CD4-positive, CD25-positive, alpha-beta regulatory T cell (primary cell): ENCODE data around the gene FLRT2. TPM values are rescaled to one million over a fixed set of nuclear protein-coding genes. Genes with fewer than 3 reads are reported as not detected.

Experiments
- ATAC-seq, 2 donors: fragments of 150-1000 bp; cut with Tn5 transposase; one replicate each; pipeline ENCODE4 v1.10.0; 2021; ENCODE audit warnings: low read depth in 2 of 2, moderate number of reproducible peaks in 2 of 2, moderate library complexity in 1 of 2
- DNase-seq, 3 donors: peaks; one replicate each; pipeline versions ENCODE4 v3.0.0 to v3.0.0-alpha.2; 2012 to 2022; ENCODE audit warnings: mixed read lengths in 1 of 3
- H3K27ac ChIP-seq: one replicate; pipeline ENCODE4 v1.7.0; 2013; ENCODE audit warnings: mild to moderate bottlenecking, low read length; ENCODE audit not compliant: insufficient read depth, poor library complexity, severe bottlenecking
- H3K27me3 ChIP-seq: one replicate; pipeline ENCODE4 v1.7.0; 2013; ENCODE audit warnings: low read length; ENCODE audit not compliant: control insufficient read depth, insufficient read depth
- H3K36me3 ChIP-seq: one replicate; pipeline ENCODE4 v1.7.0; 2013; ENCODE audit warnings: mild to moderate bottlenecking, low read length, moderate library complexity; ENCODE audit not compliant: control insufficient read depth, insufficient read depth
- H3K4me1 ChIP-seq: 2 replicates; pipeline ENCODE4 v1.7.0; 2013; ENCODE audit warnings: mild to moderate bottlenecking, low read length; ENCODE audit not compliant: insufficient read depth, control insufficient read depth, poor library complexity, severe bottlenecking
- H3K4me3 ChIP-seq: one replicate; pipeline ENCODE4 v1.7.0; 2013; ENCODE audit warnings: low read depth, mild to moderate bottlenecking, low read length, moderate library complexity
- H3K9me3 ChIP-seq, 2 experiments: 1 replicate in 1 of 2; 2 replicates in 1 of 2; pipeline ENCODE4 v1.7.0; 2013; ENCODE audit warnings: low read length in 2 of 2, mild to moderate bottlenecking in 1 of 2, moderate library complexity in 1 of 2; ENCODE audit not compliant: control insufficient read depth in 2 of 2
- H3K27ac Mint-ChIP-seq, 3 donors: one replicate each; pipeline ENCODE4 v1.8.0; 2020 to 2022; ENCODE audit warnings: mild to moderate bottlenecking in 3 of 3, mixed read lengths in 3 of 3, moderate library complexity in 2 of 3
- H3K27me3 Mint-ChIP-seq: one replicate; pipeline ENCODE4 v1.8.0; 2022; ENCODE audit warnings: mild to moderate bottlenecking, mixed read lengths
- H3K36me3 Mint-ChIP-seq: one replicate; pipeline ENCODE4 v1.8.0; 2020; ENCODE audit warnings: mixed read lengths
- H3K4me1 Mint-ChIP-seq, 4 donors: one replicate each; pipeline ENCODE4 v1.8.0; 2020 to 2022; ENCODE audit warnings: mixed read lengths in 4 of 4, mild to moderate bottlenecking in 1 of 4
- H3K4me3 Mint-ChIP-seq, 4 donors: one replicate each; pipeline ENCODE4 v1.8.0; 2020 to 2022; ENCODE audit warnings: mild to moderate bottlenecking in 4 of 4, mixed read lengths in 4 of 4, moderate library complexity in 3 of 4
- H3K9me3 Mint-ChIP-seq, 7 donors: one replicate each; pipeline ENCODE4 v1.8.0; 2020 to 2022; ENCODE audit warnings: mixed read lengths in 7 of 7, mild to moderate bottlenecking in 3 of 7, moderate library complexity in 2 of 7
- polyA plus RNA-seq, 4 donors: library from polyadenylated mRNA; unstranded; fragments of 300-500 nt; fragmentation: Illumina TruSeq; gene quantifications; one replicate each; pipeline ENCODE4 v1.2.3, GENCODE V29; 2021
- total RNA-seq: library from RNA; stranded (reverse); gene quantifications from one replicate; pipeline ENCODE4 v1.2.3, GENCODE V29; 2022

The FLRT2 gene
- total and polyA plus RNA-seq, 5 donors from 2014 or later = not detected

DNA sequence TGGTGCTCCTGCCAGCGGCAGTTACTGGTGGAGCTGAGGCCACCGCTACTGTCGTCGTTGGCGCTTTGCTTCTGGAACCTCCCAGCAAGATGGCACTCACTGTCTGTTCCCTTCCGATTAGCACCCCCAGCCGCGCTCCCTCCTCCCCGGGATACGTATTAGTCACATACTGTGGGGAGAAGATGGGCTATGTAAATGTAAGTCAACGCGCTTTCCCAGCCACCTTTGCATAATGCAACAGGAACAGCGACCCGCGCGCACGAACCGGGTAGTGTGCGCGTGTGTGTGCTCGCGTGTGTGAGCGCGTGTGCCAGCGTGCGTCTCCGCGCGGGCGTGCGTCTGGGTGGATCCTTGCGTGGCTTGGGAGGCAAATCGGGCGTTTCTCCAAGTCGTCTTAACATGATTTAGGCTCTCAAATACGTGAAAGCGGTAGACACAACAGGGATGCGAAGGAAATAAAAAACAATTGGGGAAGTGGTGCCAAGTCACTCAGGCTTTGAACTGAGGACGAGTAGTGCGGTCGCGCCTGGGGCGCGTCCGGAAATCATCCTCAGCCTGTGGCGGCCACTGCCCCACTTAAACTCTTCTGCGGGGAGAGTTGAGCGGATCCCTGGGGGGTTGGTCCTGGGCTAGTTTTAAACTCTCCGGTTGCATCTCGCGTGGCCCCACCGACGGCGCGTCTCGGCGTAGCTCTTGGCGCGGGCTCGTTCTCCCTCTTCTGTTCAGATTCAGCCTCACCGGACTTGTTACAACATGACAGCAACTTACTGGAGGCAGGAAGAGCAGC lies 1.8 kb downstream of the FLRT2 start:
- Histone ChIP-seq H3K36me3 (no peaks in the 10 kb centered on the region), H3K4me1 (no peaks in the 10 kb centered on the region), H3K27ac (no peak overlapping the region), H3K9me3 (no peaks in the 10 kb centered on the region), H3K27me3 (peaks cover 10% of the 10 kb centered on the region), H3K4me3 (no peak overlapping the region)
- Mint-ChIP-seq H3K27ac (no peak overlapping the region), H3K4me3 (peak overlapping the region in 1 of 4 donors; percentile 21), H3K9me3 (peaks cover 0 to 9% (median 3%) of the 10 kb centered on the region in 7 donors), H3K36me3 (no peaks in the 10 kb centered on the region), H3K4me1 (peaks cover 0 to 5% (median 1%) of the 10 kb centered on the region in 4 donors), H3K27me3 (peaks cover 65% of the 10 kb centered on the region)
- ATAC-seq (no peak), DNase-seq (peak in 1 of 3 donors; percentile 8)

DNA sequence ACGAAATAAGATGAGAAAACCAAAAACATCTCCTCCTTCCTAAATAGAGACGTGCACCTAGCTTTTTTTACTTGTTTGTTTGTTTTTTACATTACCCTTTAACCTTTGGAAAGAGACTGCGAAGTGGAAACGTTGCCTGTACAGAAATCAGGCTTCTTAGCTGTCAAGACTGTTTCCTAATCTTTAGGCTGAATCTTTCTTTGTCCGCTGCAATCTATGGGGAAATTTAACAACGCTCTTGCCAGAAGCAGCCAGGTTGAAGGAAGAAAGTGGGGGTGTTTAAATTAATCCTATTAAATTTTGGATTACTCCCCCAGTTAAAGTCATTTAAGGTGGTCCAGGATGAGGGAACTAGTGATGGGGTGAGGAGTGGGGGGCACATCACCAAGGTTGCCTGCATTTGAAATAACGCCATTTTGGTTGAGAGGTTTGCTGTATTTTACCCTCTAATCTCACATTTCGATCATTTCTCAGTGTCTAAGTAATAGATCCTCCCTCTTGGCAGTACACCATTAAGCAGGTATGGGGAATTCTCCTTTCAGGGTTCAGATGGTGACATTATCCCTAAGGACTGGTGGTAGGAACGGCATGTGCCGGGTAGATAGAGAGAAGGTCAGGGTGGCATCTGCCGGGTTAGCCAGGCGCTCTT lies 2.6 kb downstream of the FLRT2 start:
- Histone ChIP-seq H3K27me3 (peaks cover 10% of the 10 kb centered on the region), H3K36me3 (no peaks in the 10 kb centered on the region), H3K4me3 (no peak overlapping the region), H3K4me1 (no peaks in the 10 kb centered on the region), H3K27ac (no peak overlapping the region), H3K9me3 (no peaks in the 10 kb centered on the region)
- Mint-ChIP-seq H3K4me1 (peaks cover 0 to 5% (median 1%) of the 10 kb centered on the region in 4 donors), H3K27ac (no peak overlapping the region), H3K36me3 (no peaks in the 10 kb centered on the region), H3K4me3 (peak overlapping the region in 1 of 4 donors; percentile 21), H3K27me3 (peaks cover 62% of the 10 kb centered on the region), H3K9me3 (peaks cover 0 to 6% (median 2%) of the 10 kb centered on the region in 7 donors)
- DNase-seq (no peak), ATAC-seq (no peak)

DNA sequence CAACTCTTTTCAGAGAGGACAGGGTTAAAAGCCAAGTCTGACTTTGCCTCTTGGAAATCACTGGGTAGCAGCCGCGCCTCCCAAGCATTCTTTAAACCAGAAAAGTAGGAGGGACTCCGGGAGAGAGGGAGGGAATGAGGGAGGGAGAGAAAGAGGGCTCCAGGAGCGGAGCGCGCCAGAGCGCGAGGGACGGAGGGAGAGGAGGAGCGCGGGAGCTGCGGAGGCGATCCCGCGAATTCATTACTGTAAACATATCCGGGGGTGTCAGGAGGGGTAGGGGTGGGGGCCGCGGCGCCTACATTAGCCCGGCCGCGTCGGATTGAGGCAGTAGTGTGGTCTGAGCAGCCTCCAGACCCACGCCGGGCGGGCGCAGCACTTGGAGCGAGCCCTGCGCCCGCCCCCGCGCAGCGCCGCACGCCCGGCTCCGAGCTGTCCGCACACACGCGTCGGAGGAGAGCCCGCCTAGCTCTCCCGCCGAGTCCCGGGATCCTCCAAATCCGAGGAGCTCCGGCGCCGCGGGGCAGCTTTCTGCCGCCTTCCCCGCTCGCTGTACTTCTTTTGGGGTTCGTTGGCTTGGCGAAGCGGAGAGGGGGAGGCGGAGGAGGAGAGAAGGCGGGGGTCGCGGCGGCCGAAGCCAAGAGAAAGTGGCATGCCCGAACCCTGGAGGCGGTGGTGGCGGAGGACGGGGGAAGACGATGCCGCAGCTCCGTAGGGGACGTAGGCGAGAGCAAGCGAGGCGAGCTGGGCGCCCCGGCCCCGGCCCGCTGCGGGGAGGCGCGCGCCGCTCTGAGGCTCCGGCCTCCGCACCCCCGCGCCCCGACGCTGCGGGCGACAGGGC lies 3.3 kb downstream of the FLRT2 start:
- H3K27me3 ChIP-seq = peaks cover 10% of the 10 kb centered on the region
- H3K4me1 Mint-ChIP-seq = peaks cover 0 to 5% (median 1%) of the 10 kb centered on the region in 4 donors
- H3K27ac ChIP-seq = no peak overlapping the region
- no peak overlapping the region for H3K4me3 Mint-ChIP-seq
- H3K27me3 Mint-ChIP-seq = peaks cover 63% of the 10 kb centered on the region
- no peaks in the 10 kb centered on the region for H3K9me3 ChIP-seq
- H3K36me3 ChIP-seq = no peaks in the 10 kb centered on the region
- H3K9me3 Mint-ChIP-seq = peaks cover 0 to 6% (median 2%) of the 10 kb centered on the region in 7 donors
- no peaks in the 10 kb centered on the region for H3K4me1 ChIP-seq
- DNase-seq (no peak), ATAC-seq (no peak)
- no peaks in the 10 kb centered on the region for H3K36me3 Mint-ChIP-seq
- H3K4me3 ChIP-seq = no peak overlapping the region
- H3K27ac Mint-ChIP-seq = no peak overlapping the region

DNA sequence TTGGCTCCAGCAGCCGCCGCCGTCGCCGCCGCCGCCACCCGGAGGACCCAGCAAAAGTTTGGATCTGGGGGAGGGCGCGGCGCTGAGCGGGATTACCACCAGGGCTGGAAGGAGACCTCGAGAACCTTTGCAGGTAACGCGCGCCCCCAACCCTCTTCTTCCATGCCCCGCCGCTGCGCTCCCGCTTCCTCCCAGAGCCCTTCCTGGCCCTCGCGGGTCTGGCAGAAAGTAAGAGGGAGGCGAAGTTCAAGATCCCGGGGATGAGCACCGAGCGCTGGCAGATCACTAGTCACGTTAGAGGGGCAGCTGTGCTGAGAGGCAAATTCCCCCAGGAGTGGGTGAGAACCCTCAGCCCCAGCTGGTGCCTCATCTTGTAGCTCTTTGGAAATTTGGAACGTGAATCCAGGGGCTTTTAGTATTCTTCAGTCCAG lies 3.9 kb downstream of the FLRT2 start:
- Mint-ChIP-seq H3K36me3 (no peaks in the 10 kb centered on the region), H3K9me3 (peaks cover 0 to 6% (median 1%) of the 10 kb centered on the region in 7 donors), H3K4me3 (no peak overlapping the region), H3K4me1 (peaks cover 0 to 5% (median 1%) of the 10 kb centered on the region in 4 donors), H3K27ac (no peak overlapping the region), H3K27me3 (peaks cover 62% of the 10 kb centered on the region)
- DNase-seq (no peak), ATAC-seq (no peak)
- no peaks in the 10 kb centered on the region for H3K9me3 ChIP-seq
- H3K4me1 ChIP-seq = no peaks in the 10 kb centered on the region
- no peak overlapping the region for H3K27ac ChIP-seq
- no peak overlapping the region for H3K4me3 ChIP-seq
- peaks cover 10% of the 10 kb centered on the region for H3K27me3 ChIP-seq
- H3K36me3 ChIP-seq = no peaks in the 10 kb centered on the region

DNA sequence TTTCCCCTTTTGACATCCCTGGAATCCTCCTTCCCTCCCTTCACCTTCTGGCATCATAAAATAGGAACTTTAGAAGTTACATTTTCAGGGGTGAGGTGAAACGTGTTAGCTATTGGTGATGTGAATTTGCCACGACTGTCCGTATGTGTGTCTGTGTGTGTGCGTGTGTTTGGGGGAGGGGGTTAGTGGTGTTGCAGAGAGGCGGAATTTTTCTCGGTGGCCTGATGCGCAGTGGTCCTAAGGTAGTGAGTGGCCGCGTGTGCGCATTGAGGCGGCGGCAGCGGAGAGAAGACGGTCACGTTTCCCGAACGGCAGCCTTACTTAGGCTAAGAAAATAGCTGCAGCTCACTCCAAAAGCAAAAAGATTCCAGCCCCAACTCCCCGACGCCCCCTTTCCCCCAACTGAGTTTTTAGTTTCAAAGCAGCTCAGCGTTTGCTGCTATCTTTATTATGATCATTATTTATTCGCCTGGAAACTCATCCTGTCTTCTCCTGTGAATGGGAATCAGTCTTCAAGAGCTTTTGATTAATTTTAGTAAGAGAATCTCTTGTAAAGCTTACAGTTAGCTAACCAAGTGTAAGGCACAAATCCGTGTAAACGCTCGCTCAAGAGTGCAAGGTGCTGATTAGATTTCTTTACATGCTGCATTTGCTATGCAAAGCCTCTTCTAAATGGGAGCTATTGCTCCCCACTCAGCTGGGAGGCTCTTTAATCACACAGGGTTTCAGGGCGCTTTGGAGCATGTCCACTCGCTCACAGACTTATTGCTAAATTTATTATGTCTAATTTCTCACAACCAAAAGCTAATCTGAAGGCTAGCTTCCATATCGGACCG lies 4.7 kb downstream of the FLRT2 start:
- ATAC-seq = no peak

DNA sequence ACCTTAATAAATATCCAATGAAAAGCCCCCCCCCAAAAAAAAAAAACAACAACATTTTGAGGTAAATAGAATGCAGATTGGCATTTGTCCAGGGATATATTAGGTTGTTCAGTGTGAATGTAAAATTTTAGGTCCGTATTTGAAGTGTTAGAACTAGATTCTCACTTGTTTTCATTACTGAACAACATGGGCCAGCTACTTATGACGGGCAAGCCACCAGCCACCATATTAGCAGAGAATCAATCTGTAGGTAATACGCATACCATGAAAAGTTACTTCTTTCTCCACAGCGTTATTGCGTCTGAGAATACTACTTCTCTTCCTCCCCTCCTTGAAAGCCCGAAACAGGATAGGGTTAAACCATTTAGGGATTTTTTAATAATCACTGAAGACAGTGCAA lies 5.4 kb downstream of the FLRT2 start:
- Mint-ChIP-seq H3K27ac (no peak overlapping the region), H3K4me3 (no peak overlapping the region), H3K9me3 (peaks cover 0 to 6% (median 3%) of the 10 kb centered on the region in 7 donors), H3K36me3 (no peaks in the 10 kb centered on the region), H3K27me3 (peaks cover 48% of the 10 kb centered on the region), H3K4me1 (peaks cover 0 to 5% (median 1%) of the 10 kb centered on the region in 4 donors)
- Histone ChIP-seq H3K4me3 (no peak overlapping the region), H3K27ac (no peak overlapping the region), H3K9me3 (no peaks in the 10 kb centered on the region), H3K4me1 (no peaks in the 10 kb centered on the region), H3K36me3 (no peaks in the 10 kb centered on the region), H3K27me3 (peaks cover 10% of the 10 kb centered on the region)
- ATAC-seq = no peak
- no peak for DNase-seq

More for the DNA sequence above, 4.7 kb downstream of the FLRT2 start:
- H3K36me3 ChIP-seq = no peaks in the 10 kb centered on the region
- H3K4me3 ChIP-seq = no peak overlapping the region
- no peaks in the 10 kb centered on the region for H3K4me1 ChIP-seq
- peaks cover 0 to 6% (median 3%) of the 10 kb centered on the region in 7 donors for H3K9me3 Mint-ChIP-seq
- H3K36me3 Mint-ChIP-seq = no peaks in the 10 kb centered on the region
- no peak overlapping the region for H3K27ac ChIP-seq
- peaks cover 0 to 5% (median 1%) of the 10 kb centered on the region in 4 donors for H3K4me1 Mint-ChIP-seq
- H3K27me3 ChIP-seq = peaks cover 10% of the 10 kb centered on the region
- DNase-seq = no peak
- H3K9me3 ChIP-seq = no peaks in the 10 kb centered on the region
- peak overlapping the region in 1 of 3 donors; percentile 52 for H3K27ac Mint-ChIP-seq
- H3K27me3 Mint-ChIP-seq = peaks cover 54% of the 10 kb centered on the region
- no peak overlapping the region for H3K4me3 Mint-ChIP-seq
